HG03575 (cell line): Measurements from ENCODE around the gene NBL1.

Experiments
- ATAC-seq: cut with Tn5 transposase; IDR thresholded peaks from one replicate; pipeline ENCODE4 v1.9.1; 2021; ENCODE audit not compliant: unreplicated experiment, insufficient number of reproducible peaks, low FRiP score; ENCODE audit errors: extremely low read depth

NBL1 gene

GRCh38 chr1:19661721-19662228, 17.7 kb downstream of the NBL1 start:
- no peak for ATAC-seq

DNA sequence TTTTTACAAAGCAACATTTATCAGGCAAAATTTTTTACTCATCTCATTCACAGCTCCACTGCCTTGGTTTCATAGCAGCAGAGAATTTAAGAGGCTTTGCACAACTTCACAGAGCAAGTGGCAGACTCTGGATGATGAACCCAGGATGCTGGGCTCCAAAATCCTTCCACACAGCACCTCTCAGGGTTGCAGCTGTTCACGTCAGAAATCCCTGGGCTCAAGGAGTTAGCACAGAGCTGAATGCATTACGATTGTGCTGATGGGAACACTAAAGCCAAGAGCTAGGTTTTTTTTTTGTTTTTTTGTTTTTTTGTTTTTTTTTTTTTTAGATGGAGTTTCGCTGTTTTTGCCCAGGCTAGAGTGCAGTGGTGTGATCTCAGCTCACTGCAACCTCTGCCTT, 18.2 kb downstream of the NBL1 start:
- no peak for ATAC-seq

- ATAC-seq, result no peak
These were observed 20.5 kb downstream of the NBL1 start, which contains the start of gene HTR6 for GRCh38 chr1:19664453-19665185. Gene HTR6, plus strand, starts transcription at chr1:19664875. Its CDS starts 879 bp downstream, at chr1:19665754.

DNA sequence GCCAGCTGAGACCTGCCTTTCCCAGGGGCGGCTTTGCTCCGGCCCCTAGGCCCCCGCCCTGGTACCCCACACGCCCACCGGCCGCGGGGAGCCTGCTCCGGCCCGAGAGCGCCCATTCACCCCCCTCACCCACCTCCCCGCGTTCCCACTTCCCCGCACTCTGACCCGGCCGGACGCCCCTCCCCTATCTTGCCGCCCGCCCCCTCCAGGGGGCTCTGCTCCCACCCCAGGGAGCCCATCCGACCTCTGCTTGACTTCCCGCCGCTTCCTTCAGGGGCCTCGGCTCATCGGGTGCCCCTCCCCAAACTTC, 21.0 kb downstream of the NBL1 start:
- no peak for ATAC-seq

DNA sequence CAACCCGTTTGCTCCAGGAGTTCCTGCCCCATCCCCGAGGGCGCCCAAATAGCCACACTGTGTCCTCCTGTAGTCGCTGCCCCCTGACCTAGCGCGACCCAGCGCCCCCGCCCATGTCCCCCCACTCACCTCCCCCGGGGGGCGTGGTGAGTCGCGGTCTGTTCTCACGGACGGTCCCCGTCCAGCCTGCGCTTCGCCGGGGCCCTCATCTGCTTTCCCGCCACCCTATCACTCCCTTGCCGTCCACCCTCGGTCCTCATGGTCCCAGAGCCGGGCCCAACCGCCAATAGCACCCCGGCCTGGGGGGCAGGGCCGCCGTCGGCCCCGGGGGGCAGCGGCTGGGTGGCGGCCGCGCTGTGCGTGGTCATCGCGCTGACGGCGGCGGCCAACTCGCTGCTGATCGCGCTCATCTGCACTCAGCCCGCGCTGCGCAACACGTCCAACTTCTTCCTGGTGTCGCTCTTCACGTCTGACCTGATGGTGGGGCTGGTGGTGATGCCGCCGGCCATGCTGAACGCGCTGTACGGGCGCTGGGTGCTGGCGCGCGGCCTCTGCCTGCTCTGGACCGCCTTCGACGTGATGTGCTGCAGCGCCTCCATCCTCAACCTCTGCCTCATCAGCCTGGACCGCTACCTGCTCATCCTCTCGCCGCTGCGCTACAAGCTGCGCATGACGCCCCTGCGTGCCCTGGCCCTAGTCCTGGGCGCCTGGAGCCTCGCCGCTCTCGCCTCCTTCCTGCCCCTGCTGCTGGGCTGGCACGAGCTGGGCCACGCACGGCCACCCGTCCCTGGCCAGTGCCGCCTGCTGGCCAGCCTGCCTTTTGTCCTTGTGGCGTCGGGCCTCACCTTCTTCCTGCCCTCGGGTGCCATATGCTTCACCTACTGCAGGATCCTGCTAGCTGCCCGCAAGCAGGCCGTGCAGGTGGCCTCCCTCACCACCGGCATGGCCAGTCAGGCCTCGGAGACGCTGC, 21.7 kb downstream of the NBL1 start:
- ATAC-seq, result no peak

DNA sequence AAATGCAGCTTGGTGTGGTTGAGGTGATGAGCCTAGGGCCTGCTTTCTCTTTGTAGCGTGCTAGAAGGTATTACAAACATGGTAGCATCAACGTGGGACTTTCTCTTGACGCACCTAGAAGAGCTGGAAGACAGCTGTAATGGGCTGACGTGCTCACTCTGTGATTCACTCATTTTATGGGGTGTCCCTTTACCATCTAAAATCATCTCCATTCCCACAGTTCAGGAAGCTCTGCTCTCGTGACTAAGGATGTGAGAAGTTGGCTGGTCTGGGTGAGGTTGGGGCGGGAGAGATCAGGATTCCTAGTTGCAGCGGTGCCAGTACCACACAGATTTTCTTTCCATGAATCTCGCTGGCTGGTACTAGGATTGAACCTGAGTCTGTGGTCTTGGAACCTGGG, 24.8 kb downstream of the NBL1 start:
- no peak for ATAC-seq

DNA sequence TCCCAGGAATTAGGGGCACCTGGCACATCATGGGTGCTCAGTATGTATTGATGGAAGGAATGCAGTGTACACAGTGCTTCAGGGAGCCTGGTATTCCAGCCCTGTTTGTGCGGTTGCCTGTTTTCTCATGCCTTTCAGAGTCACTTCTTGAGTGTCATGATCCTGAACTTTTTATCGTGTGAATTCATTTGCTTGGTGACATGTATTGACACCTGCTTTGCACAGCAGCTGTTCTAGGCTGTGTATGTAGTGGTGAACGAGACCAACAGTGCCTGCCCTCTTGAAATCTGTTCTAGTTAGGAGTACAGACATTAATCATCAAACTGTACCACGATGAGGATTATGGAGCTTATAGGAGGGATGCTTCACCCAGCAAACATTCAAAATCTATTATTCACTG, 26.7 kb downstream of the NBL1 start:
- no peak for ATAC-seq

GRCh38 chr1:19672237-19672636, 28.1 kb downstream of the NBL1 start:
- no peak for ATAC-seq

- ATAC-seq, result no peak
These were observed 31.7 kb downstream of the NBL1 start for GRCh38 chr1:19675797-19676196.

DNA sequence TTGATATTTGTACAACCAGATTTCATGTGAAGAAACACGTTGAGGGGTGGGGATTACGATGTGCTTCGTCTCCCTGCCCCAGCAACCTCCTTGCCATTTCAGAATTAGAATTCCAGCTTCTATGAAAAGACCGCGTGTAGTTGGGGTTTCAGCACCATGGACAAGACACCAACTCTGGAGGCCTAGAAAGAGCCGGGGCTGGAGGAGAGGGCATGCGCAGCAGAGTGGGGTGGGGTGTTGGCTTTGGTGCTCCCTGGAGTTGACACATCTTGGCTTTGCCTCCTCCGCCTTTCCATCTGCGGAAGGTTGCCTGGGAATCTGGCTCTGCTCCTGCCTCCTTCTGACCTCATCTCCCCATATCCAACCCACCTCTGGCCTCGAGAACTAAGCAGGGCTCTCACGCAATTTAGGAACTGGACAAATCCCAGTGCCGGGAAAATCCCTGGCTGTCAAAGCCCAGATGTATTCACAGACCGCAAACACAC, 32.4 kb downstream of the NBL1 start:
- no peak for ATAC-seq

GRCh38 chr1:19678493-19678892, 34.4 kb downstream of the NBL1 start:
- no peak for ATAC-seq

- ATAC-seq, result no peak
These were observed 34.9 kb downstream of the NBL1 start for GRCh38 chr1:19678931-19679453.

DNA sequence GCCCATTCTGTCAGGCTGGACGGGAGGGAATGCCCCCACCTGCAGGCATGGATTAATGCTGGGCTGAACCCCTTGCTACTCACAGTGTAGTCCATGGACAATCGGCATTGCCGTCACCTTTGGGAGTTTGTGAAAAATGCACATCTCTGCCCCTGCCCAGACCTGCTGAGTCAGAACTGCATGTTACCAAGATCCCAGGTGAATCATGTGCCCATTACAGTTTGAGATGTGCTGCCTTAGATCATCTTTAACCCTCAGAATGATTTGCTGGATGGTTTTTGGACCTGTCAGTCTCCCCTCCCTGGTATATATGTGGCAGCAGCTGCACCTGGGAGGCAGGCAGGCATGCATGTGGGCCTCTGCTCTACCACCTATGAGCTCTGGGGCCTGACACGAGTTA, 35.6 kb downstream of the NBL1 start:
- no peak for ATAC-seq

DNA sequence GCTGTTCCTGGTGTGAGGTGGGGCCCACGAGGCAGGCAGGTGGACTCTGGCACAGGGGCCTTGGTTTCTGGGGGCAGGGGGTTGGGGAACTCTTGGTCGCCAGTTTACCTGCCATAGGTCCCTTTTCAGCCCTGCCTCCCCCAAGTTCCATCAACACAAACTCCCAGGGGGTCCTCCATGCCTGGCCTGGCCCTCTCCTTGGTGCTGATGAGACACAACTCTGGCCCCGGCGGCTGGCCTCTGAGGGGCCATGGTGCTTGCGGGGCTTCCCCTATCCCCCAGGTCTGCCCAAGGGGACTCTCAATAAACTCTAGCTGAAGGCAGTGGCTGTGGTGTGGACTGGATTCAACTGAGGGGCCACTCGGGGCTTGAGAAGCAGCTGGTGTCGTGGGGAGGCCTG, 36.5 kb downstream of the NBL1 start:
- no peak for ATAC-seq

DNA sequence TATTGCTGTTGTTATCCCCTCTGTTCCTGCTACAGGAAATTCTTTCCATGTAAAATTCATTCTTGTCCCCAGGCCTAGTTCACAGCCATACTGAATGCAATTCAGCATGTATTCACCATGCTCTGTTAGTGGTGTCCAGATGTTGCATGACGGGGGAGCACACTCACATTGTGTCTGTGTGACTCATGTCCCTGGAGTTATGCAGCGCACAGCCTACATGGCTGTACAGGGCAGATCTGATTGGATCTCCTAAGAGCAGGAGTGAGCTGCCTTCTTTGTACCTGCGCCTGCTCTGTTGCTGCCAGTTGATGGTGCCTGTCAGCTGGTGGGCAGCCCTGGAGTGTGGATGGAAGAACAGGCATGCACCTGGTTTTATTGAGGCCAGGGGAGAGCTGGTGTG, 38.1 kb downstream of the NBL1 start:
- no peak for ATAC-seq

- no peak for ATAC-seq
These were observed 38.8 kb downstream of the NBL1 start for GRCh38 chr1:19682901-19683300.

GRCh38 chr1:19683351-19683750, 39.2 kb downstream of the NBL1 start:
- no peak for ATAC-seq

- ATAC-seq, result no peak
These were observed 40.6 kb downstream of the NBL1 start for GRCh38 chr1:19684677-19685076.

- no peak for ATAC-seq
These were observed 41.9 kb downstream of the NBL1 start for GRCh38 chr1:19685994-19686393.

DNA sequence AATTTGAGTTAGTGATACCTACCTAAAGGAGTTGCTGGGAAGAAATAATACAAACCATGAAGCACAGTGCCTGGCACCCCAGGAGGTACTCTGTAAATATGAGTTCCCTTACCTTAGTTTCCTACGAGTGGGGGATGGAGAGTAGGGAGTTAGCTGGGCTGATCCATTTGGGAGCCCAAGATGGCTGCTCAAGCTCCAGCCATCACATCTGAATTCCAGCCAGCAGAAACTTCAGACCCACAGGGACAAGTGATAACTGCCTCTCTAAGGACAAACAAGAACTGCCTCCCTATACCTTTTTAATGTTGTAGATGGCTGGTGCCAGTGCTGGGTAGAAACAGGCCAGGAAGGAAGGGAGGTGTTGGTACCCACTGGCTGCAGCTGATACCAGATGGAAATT, 43.3 kb downstream of the NBL1 start:
- ATAC-seq, result no peak
